Activated naive CD4-positive, alpha-beta T cell treated with anti-CD3 and anti-CD28 coated beads for 36 hours (primary cell): ENCODE measurements around the gene TAF11L13. TPM values are rescaled to one million over a fixed set of nuclear protein-coding genes. Genes with fewer than 3 reads are reported as not detected.
"Not testable (repeated sequence)": the region's sequence is repeated elsewhere in the genome, so short reads cannot be mapped to it uniquely, and the experiment has no call there.

Experiments used
- CTCF ChIA-PET: fragments of 350-600 bp; sonication (Branson Sonifier 250); formaldehyde crosslinking; loops from one replicate; lab custom pipeline; 2021; ENCODE audit warnings: antibody characterized with exemption; lab: Charles Lee
- DNase-seq: peaks from one replicate; pipeline ENCODE4 v3.0.0-alpha.2; 2020
- H3K27ac Mint-ChIP-seq: one replicate; pipeline ENCODE4 v1.8.0; 2021; ENCODE audit warnings: mild to moderate bottlenecking, mixed read lengths
- H3K27me3 Mint-ChIP-seq: one replicate; pipeline ENCODE4 v1.8.0; 2021; ENCODE audit warnings: low read depth, mixed read lengths
- H3K36me3 Mint-ChIP-seq: one replicate; pipeline ENCODE4 v1.8.0; 2021; ENCODE audit warnings: low read depth, mixed read lengths
- H3K4me1 Mint-ChIP-seq: one replicate; pipeline ENCODE4 v1.8.0; 2021; ENCODE audit warnings: low read depth, mixed read lengths
- H3K4me3 Mint-ChIP-seq: one replicate; pipeline ENCODE4 v1.8.0; 2021; ENCODE audit warnings: mild to moderate bottlenecking, moderate library complexity, mixed read lengths
- H3K9me3 Mint-ChIP-seq: one replicate; pipeline ENCODE4 v1.8.0; 2021; ENCODE audit warnings: mixed read lengths
- intact Hi-C: fragments of 100-400 bp; cut with micrococcal nuclease; formaldehyde crosslinking; loops from one replicate; pipeline ENCODE4 v1.15.1; 2023
- total RNA-seq, 2 experiments: library from RNA; stranded (reverse); gene quantifications; one replicate each; pipeline ENCODE4 v1.2.3, GENCODE V29; 2021

Gene TAF11L13
- total RNA-seq, 2 experiments from 2014 or later, result not detected

DNA sequence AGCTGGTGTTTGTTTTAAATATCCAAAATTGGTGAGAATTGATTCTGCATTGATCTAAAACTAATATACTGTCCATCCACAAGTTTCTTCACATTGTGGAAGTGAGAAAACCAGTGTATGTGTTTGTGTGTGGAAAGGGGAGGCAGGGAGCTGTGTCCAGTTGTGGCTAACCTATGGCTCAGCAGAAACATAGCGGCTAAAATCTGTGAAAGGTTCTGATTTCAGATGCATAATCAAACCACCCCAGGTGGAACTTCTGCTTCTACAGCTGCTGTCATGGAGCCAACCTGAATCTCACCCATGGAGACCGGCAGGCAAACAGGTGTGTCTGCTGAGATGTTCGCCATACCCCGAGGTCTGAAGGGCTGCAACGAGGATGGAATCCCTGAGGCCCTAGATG, 2.3 kb downstream of the TAF11L13 start, which contains the start of gene TAF11L14:
Gene TAF11L14, plus strand, starts transcription at position 301 of the 400 bp plus-strand sequence.
- peaks cover 6% of the 10 kb centered on the region for H3K9me3 Mint-ChIP-seq
- H3K27me3 Mint-ChIP-seq, result no peaks in the 10 kb centered on the region
- no peaks in the 10 kb centered on the region for H3K4me1 Mint-ChIP-seq
- CTCF ChIA-PET, result no interaction called here
- intact Hi-C loops, result no loop called here
- H3K27ac Mint-ChIP-seq, result no peak within 1 kb of the TSS
- H3K36me3 Mint-ChIP-seq, result no peaks in the 10 kb centered on the region
- DNase-seq, result no peak
- no peak within 1 kb of the TSS for H3K4me3 Mint-ChIP-seq

DNA sequence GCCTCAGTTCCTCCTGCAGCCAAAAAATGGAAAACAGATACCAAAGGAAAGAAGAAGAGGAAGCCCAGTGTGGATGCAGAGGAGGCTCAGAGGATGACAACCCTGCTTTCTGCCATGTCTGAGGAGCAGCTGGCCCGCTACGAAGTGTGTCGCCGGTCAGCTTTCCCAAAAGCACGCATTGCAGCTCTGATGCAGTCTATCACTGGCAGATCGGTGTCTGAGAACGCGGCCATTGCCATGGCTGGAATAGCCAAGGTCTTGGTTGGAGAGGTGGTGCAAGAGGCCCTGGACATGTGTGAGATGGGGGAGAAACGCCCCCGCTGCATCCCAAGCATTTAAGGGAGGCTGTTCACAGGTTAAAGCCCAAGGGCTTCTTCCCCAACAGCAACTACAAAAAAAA, 17.3 kb downstream of the TAF11L13 start:
- DNase-seq, H3K36me3 Mint-ChIP-seq, H3K27ac Mint-ChIP-seq, H3K27me3 Mint-ChIP-seq, H3K4me1 Mint-ChIP-seq, CTCF ChIA-PET, H3K4me3 Mint-ChIP-seq, intact Hi-C loops: not testable (repeated sequence)
- peaks cover 12% of the 10 kb centered on the region for H3K9me3 Mint-ChIP-seq

DNA sequence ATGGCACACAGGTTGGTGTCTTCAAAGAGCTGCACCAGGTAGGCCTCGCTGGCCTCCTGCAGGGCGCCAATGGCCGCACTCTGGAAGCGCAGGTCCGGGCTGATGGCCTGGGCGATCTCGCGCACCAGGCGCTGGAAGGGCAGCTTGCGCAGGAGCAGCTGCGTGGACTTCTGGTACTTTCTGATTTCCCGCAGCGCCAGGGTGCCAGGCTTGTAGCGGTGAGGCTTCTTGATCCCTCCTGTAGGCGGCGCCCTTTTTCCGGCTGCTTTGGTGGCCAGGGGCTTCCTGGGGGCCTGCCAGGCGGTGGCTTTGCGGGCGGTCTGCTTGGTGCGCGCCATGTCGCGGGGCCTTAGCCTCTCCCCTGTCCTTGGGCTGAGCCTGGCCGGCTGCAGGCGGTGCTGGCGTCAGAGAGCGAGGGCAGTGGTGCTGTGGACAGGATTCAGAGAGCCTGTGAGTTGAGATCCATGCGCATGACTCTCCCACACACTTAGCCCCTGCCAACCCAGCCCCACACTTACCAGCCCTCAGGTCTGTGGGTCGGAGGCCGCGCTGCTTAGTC, 23.4 kb downstream of the TAF11L13 start:
- H3K4me3 Mint-ChIP-seq, H3K36me3 Mint-ChIP-seq, H3K27me3 Mint-ChIP-seq, intact Hi-C loops, H3K9me3 Mint-ChIP-seq, H3K27ac Mint-ChIP-seq, CTCF ChIA-PET, H3K4me1 Mint-ChIP-seq, DNase-seq: not testable (repeated sequence)

DNA sequence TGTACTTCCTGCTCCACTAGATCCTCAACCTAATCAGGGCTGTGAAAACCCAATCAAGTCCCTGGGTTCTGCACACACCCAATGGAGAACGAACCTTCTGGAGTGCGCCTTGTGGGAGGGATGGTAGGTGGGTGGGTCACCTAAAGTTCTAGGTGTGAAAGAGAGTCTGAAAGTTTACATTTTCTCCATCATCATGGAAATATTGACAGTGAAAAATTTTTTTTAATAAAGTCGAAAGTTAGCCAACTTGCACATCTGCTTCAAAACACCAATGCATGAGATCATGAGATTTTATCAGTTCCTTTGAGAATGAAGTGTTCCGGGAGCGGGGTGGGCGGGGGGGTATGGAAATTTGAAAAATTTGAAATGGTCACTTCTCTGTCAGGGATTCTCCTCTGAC, 24.0 kb downstream of the TAF11L13 start:
- Mint-ChIP-seq H3K9me3 (no peaks in the 10 kb centered on the region), H3K27me3 (no peaks in the 10 kb centered on the region), H3K4me3 (no peak overlapping the region), H3K36me3 (no peaks in the 10 kb centered on the region), H3K4me1 (no peaks in the 10 kb centered on the region), H3K27ac (no peak overlapping the region)
- intact Hi-C loops, result no loop called here
- CTCF ChIA-PET, result no interaction called here
- no peak for DNase-seq

DNA sequence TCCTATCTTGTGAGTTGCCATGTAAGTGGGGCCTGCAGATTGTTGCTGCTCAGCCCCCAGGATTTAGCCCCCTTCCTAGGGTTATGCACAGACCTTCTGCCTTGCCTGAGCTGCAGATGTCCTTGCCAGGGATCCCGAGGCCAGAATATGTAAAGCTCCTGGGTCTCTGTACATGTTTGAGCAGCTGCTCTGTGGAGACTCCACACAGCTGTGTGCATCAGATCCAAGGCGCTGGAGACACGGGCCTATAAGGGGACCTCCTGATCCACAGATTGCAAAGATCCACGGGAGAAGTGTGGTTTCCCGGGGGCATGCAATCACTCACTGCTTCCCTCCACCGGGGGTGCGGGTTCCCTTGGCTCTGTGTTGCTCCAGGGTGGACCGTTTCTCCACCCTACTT, 31.3 kb downstream of the TAF11L13 start:
- intact Hi-C loops, result no loop called here
- CTCF ChIA-PET, result interaction anchor here (0.7 kb wide), 1 partner anchor 622 kb away, joined by 3 read pairs; no protein-coding TSS in a partner anchor
- Mint-ChIP-seq H3K36me3 (no peaks in the 10 kb centered on the region), H3K4me3 (no peak overlapping the region), H3K27me3 (no peaks in the 10 kb centered on the region), H3K4me1 (no peaks in the 10 kb centered on the region), H3K27ac (no peak overlapping the region), H3K9me3 (peaks cover 9% of the 10 kb centered on the region)
- DNase-seq, result no peak

DNA sequence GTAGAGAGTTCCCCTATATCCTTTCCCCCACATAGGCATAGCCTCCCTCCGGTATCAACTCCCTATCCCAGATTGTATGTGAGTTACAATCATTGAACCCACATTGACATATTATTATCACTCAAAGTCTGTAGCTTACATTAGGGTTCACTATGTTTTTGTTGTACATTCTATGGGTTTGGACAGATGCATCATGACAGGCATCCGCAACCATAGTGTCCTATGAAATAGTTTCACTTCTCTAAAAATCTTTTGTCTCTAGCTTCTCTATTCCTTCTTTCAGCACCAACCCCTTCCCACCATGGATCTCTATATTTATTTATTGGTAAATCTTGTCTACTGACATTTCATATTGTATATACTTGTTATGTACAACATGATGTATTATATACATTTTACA, 33.9 kb downstream of the TAF11L13 start:
- Mint-ChIP-seq H3K27me3 (no peaks in the 10 kb centered on the region), H3K4me1 (no peaks in the 10 kb centered on the region), H3K36me3 (no peaks in the 10 kb centered on the region), H3K4me3 (no peak overlapping the region), H3K27ac (no peak overlapping the region), H3K9me3 (peaks cover 9% of the 10 kb centered on the region)
- intact Hi-C loops, result no loop called here
- no peak for DNase-seq
- CTCF ChIA-PET, result no interaction called here

DNA sequence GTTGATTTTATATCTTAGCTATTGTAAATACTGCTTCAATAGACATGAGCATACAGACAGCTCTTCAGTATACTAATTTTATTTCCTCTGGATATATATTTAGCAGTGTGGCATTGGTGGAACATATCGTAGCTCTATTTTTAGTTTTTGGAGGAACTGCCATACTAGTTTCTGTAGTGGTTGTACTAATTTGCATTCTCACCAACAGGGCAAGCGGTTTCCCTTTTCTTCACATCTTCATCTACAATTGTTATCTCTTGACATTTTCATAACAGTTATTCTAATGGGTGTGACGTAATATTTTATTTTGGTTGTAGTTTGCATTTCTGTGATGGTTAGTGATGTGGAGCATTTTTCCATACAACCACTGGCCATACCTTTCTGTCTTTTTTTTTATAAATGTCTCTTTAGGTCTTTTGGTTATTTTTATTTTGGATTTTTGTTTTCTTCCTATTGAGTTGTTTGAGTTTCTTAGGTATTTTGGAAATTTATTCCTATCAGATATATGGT, 34.9 kb downstream of the TAF11L13 start:
- no peaks in the 10 kb centered on the region for H3K27me3 Mint-ChIP-seq
- H3K9me3 Mint-ChIP-seq, result peaks cover 8% of the 10 kb centered on the region
- no peak overlapping the region for H3K27ac Mint-ChIP-seq
- CTCF ChIA-PET, result no interaction called here
- no peak overlapping the region for H3K4me3 Mint-ChIP-seq
- no peaks in the 10 kb centered on the region for H3K4me1 Mint-ChIP-seq
- no peak for DNase-seq
- no peaks in the 10 kb centered on the region for H3K36me3 Mint-ChIP-seq
- intact Hi-C loops, result no loop called here

DNA sequence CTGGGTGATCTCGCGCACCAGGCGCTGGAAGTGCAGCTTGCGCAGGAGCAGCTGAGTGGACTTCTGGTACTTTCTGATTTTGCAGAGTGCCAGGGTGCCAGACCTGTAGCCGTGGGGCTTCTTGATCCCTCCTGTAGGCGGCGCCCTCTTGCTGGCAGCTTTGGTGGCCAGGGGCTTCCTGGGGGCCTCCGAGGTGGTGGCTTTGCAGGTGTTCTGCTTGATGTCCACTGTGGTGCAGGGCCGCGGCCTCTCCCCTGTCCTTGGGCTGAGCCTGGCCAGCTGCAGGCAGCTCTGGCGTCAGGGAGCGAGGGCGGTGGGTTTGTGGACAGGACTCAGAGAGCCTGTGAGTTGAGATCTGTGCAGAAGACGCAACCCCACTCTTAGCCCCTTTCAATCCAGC, 38.5 kb downstream of the TAF11L13 start:
- Mint-ChIP-seq H3K36me3 (no peaks in the 10 kb centered on the region), H3K27ac (no peak overlapping the region), H3K4me1 (no peaks in the 10 kb centered on the region), H3K27me3 (no peaks in the 10 kb centered on the region), H3K4me3 (no peak overlapping the region), H3K9me3 (peaks cover 12% of the 10 kb centered on the region)
- DNase-seq, result no peak
- CTCF ChIA-PET, result interaction anchor here (0.6 kb wide), 1 partner anchor 1135 kb away, joined by 3 read pairs; no protein-coding TSS in a partner anchor
- intact Hi-C loops, result no loop called here

DNA sequence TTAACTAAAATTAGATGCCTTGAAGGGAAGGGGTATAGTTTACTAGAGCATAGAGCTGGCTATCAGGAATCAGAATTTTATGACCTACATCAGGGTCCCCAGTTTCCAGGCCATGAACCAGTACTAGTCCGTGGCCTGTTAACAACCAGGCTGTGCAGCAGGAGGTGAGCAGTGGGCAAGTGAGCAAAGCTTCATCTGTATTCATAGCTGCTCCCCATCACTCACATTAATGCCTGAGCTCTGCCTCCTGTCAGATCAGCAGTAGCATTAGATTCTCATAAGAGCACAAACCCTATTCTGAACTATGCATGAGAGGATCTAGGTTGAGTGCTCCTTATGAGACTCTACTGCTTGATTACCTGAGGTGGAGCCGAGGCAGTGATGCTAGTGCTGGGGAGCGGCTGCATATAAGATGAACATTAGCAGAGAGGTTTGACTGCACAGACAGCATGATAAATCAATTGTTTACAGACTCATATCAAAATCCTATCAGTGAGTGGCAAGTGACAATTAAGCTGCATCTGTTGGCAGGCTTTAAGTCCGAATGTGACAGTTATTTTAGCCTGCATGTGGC, 47.0 kb downstream of the TAF11L13 start:
- intact Hi-C loops, result no loop called here
- no peaks in the 10 kb centered on the region for H3K4me1 Mint-ChIP-seq
- H3K36me3 Mint-ChIP-seq, result no peaks in the 10 kb centered on the region
- H3K27ac Mint-ChIP-seq, result no peak overlapping the region
- CTCF ChIA-PET, result no interaction called here
- no peak overlapping the region for H3K4me3 Mint-ChIP-seq
- H3K27me3 Mint-ChIP-seq, result no peaks in the 10 kb centered on the region
- peaks cover 3% of the 10 kb centered on the region for H3K9me3 Mint-ChIP-seq
- DNase-seq, result no peak

DNA sequence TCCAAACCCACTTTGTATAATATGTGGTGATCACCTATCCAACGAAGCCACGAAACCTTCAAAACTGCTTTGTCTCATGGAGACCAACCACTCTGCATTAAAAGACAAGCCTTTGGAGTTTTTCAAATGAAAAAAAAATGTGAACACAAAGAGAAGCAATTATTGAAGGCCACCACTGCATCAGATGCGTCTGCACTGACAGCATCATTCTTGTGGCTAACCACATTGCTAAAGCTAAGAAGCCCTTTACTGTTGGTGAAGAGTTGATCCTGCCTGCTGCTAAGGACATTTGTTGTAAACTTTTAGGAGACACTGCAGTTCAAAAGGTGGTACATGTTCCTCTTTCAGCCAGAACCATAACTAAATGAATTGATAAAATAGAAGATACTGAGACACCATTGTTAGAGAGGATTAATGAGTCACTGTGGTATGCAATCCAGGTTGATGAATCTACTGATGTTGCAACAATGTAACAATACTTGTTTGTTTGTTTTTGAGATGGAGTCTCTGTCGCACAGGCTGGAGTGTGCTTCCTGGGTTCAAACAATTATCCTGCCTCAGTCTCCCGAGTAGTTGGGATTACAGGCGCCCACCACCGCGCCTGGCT, 47.8 kb downstream of the TAF11L13 start:
- H3K4me3 Mint-ChIP-seq, result no peak overlapping the region
- peaks cover 3% of the 10 kb centered on the region for H3K9me3 Mint-ChIP-seq
- no peaks in the 10 kb centered on the region for H3K27me3 Mint-ChIP-seq
- no peaks in the 10 kb centered on the region for H3K4me1 Mint-ChIP-seq
- no peak for DNase-seq
- intact Hi-C loops, result no loop called here
- H3K27ac Mint-ChIP-seq, result no peak overlapping the region
- H3K36me3 Mint-ChIP-seq, result no peaks in the 10 kb centered on the region
- CTCF ChIA-PET, result no interaction called here

DNA sequence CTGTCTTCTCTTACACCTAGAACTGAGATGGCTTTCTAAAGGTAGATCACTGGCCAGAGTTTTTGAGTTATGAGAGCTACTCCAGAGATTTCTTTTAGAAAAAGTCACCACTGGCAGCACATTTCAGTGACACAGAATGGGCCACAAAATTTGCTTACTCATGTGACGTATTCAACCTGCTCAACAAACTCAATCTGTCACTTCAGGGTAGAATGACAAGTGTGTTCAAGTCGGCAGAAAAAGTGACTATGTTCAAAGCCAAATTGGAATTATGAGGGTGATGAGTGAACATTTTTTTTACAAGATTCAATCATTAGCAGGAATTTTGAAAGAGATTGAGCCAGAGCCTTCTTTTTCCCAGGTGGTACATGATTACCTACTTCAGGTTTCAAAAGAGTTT, 48.8 kb downstream of the TAF11L13 start:
- H3K4me3 Mint-ChIP-seq, result no peak overlapping the region
- intact Hi-C loops, result no loop called here
- no peaks in the 10 kb centered on the region for H3K27me3 Mint-ChIP-seq
- H3K4me1 Mint-ChIP-seq, result no peaks in the 10 kb centered on the region
- CTCF ChIA-PET, result no interaction called here
- no peak overlapping the region for H3K27ac Mint-ChIP-seq
- no peak for DNase-seq
- peaks cover 3% of the 10 kb centered on the region for H3K9me3 Mint-ChIP-seq
- H3K36me3 Mint-ChIP-seq, result no peaks in the 10 kb centered on the region
